Islet precursor cell (in vitro differentiated cells): Measurements from ENCODE around the gene EMID1.
A peak's percentile ranks its signal among the peaks of the same experiment; 100 is the strongest.
"Not testable (repeated sequence)": the region's sequence is repeated elsewhere in the genome, so short reads cannot be mapped to it uniquely, and the experiment has no call there.

ENCODE experiments used
- DNase-seq: peaks from one replicate; pipeline ENCODE4 v3.0.0-alpha.2; 2018

EMID1 gene

GRCh38 chr22:29211466-29211865, 5.8 kb downstream of the EMID1 start:
- no peak for DNase-seq

- no peak for DNase-seq
These were observed 7.0 kb downstream of the EMID1 start for GRCh38 chr22:29212743-29213142.

- DNase-seq: peak; percentile 46
These were observed 7.8 kb downstream of the EMID1 start for GRCh38 chr22:29213493-29213892.

GRCh38 chr22:29214232-29214631, 8.5 kb downstream of the EMID1 start:
- peak; percentile 40 for DNase-seq

GRCh38 chr22:29215012-29215860, 9.5 kb downstream of the EMID1 start:
- peak; percentile 49 for DNase-seq

- DNase-seq: peak; percentile 47
These were observed 10.5 kb downstream of the EMID1 start for GRCh38 chr22:29216011-29216872.

GRCh38 chr22:29216873-29217666, 11.4 kb downstream of the EMID1 start:
- peak; percentile 53 for DNase-seq

GRCh38 chr22:29217827-29218757, 12.4 kb downstream of the EMID1 start:
- DNase-seq: peak; percentile 41

- no peak for DNase-seq
These were observed 13.2 kb downstream of the EMID1 start for GRCh38 chr22:29218758-29219408.

- not testable (repeated sequence) for DNase-seq
These were observed 13.7 kb downstream of the EMID1 start for GRCh38 chr22:29219409-29219782.

GRCh38 chr22:29219881-29220670, 14.4 kb downstream of the EMID1 start:
- DNase-seq: peak; percentile 43

- no peak for DNase-seq
These were observed 18.6 kb downstream of the EMID1 start for GRCh38 chr22:29224121-29224858.

GRCh38 chr22:29224859-29225410, 19.2 kb downstream of the EMID1 start:
- no peak for DNase-seq

- peak; percentile 76 for DNase-seq
These were observed 19.9 kb downstream of the EMID1 start for GRCh38 chr22:29225422-29226090.

- DNase-seq: no peak
These were observed 20.8 kb downstream of the EMID1 start for GRCh38 chr22:29226351-29226981.

- no peak for DNase-seq
These were observed 25.5 kb downstream of the EMID1 start for GRCh38 chr22:29230972-29231875.
